GM18520 (cell line): ENCODE measurements around the gene MRPL54.
A peak's percentile ranks its signal among the peaks of the same experiment; 100 is the strongest.

Experiments used
- ATAC-seq: cut with Tn5 transposase; IDR thresholded peaks from one replicate; pipeline ENCODE4 v1.9.1; 2021; ENCODE audit not compliant: unreplicated experiment

MRPL54 gene

GRCh38 chr19:3762501-3763459 is at the start of gene MRPL54:
Gene MRPL54 (plus strand): TSS chr19:3762682. CDS start chr19:3762701, 19 bp downstream.
- peak; percentile 70 for ATAC-seq

- no peak for ATAC-seq
These were observed 46.3 kb upstream of the MRPL54 start for GRCh38 chr19:3716147-3716668.

- ATAC-seq = no peak
These were observed 42.6 kb upstream of the MRPL54 start for GRCh38 chr19:3719868-3720267.

GRCh38 chr19:3720349-3720917 is 42.0 kb upstream of the MRPL54 start:
- no peak for ATAC-seq

- no peak for ATAC-seq
These were observed 41.2 kb upstream of the MRPL54 start for GRCh38 chr19:3721131-3721886.

GRCh38 chr19:3721887-3722442 is 40.5 kb upstream of the MRPL54 start:
- no peak for ATAC-seq

- no peak for ATAC-seq
These were observed 39.9 kb upstream of the MRPL54 start for GRCh38 chr19:3722443-3723109.

- no peak for ATAC-seq
These were observed 39.4 kb upstream of the MRPL54 start for GRCh38 chr19:3723110-3723488.

GRCh38 chr19:3723883-3724282 is 38.6 kb upstream of the MRPL54 start:
- ATAC-seq = no peak

- no peak for ATAC-seq
These were observed 37.4 kb upstream of the MRPL54 start for GRCh38 chr19:3725121-3725520.

GRCh38 chr19:3725640-3726310 is 36.7 kb upstream of the MRPL54 start:
- no peak for ATAC-seq

- no peak for ATAC-seq
These were observed 32.0 kb upstream of the MRPL54 start for GRCh38 chr19:3730457-3730958.

GRCh38 chr19:3732108-3732507 is 30.4 kb upstream of the MRPL54 start:
- no peak for ATAC-seq

- ATAC-seq = no peak
These were observed 28.8 kb upstream of the MRPL54 start for GRCh38 chr19:3733549-3734309.

- ATAC-seq = no peak
These were observed 28.2 kb upstream of the MRPL54 start for GRCh38 chr19:3734310-3734600.

GRCh38 chr19:3736106-3736724 is 26.3 kb upstream of the MRPL54 start:
- ATAC-seq = no peak

GRCh38 chr19:3737487-3738205 is 24.8 kb upstream of the MRPL54 start:
- no peak for ATAC-seq
